ENCODE measurements around the gene RHEB.

DNA sequence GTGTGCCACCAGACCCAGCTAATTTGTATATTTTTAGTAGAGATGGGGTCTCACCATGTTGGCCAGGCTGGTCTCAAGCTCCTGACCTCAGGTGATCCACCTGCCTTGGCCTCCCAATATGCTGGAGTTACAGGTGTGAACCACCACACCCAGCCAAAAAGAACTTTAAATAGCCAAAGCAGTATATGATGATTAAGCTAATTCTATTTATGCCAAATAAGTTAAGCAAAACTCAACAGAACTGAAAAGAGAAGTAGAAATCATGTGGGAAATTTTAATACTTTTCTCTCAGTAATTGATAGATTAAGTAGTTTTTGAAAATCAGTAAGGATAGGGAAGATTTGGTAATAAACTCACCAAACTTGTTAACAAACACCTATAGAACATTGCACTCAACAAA is 24.5 kb upstream of the RHEB start:
- TF ChIP-seq EP300 (conservative IDR thresholded peaks at IDR 0.05; ENCODE audit: poor library complexity, severe bottlenecking), result no peak
- TF ChIP-seq POLR2AphosphoS5 (IDR thresholded peaks at IDR 0.05), result no peak
- no peak for TF ChIP-seq MXI1 (conservative IDR thresholded peaks at IDR 0.05; ENCODE audit: poor library complexity, severe bottlenecking)
- no peak for TF ChIP-seq RAD21 (conservative IDR thresholded peaks at IDR 0.05)
- TF ChIP-seq, protein P1, sequence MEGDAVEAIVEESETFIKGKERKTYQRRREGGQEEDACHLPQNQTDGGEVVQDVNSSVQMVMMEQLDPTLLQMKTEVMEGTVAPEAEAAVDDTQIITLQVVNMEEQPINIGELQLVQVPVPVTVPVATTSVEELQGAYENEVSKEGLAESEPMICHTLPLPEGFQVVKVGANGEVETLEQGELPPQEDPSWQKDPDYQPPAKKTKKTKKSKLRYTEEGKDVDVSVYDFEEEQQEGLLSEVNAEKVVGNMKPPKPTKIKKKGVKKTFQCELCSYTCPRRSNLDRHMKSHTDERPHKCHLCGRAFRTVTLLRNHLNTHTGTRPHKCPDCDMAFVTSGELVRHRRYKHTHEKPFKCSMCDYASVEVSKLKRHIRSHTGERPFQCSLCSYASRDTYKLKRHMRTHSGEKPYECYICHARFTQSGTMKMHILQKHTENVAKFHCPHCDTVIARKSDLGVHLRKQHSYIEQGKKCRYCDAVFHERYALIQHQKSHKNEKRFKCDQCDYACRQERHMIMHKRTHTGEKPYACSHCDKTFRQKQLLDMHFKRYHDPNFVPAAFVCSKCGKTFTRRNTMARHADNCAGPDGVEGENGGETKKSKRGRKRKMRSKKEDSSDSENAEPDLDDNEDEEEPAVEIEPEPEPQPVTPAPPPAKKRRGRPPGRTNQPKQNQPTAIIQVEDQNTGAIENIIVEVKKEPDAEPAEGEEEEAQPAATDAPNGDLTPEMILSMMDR (IDR thresholded peaks at IDR 0.05; ENCODE audit: poor library complexity, severe bottlenecking), result no peak
- TF ChIP-seq, protein P2, sequence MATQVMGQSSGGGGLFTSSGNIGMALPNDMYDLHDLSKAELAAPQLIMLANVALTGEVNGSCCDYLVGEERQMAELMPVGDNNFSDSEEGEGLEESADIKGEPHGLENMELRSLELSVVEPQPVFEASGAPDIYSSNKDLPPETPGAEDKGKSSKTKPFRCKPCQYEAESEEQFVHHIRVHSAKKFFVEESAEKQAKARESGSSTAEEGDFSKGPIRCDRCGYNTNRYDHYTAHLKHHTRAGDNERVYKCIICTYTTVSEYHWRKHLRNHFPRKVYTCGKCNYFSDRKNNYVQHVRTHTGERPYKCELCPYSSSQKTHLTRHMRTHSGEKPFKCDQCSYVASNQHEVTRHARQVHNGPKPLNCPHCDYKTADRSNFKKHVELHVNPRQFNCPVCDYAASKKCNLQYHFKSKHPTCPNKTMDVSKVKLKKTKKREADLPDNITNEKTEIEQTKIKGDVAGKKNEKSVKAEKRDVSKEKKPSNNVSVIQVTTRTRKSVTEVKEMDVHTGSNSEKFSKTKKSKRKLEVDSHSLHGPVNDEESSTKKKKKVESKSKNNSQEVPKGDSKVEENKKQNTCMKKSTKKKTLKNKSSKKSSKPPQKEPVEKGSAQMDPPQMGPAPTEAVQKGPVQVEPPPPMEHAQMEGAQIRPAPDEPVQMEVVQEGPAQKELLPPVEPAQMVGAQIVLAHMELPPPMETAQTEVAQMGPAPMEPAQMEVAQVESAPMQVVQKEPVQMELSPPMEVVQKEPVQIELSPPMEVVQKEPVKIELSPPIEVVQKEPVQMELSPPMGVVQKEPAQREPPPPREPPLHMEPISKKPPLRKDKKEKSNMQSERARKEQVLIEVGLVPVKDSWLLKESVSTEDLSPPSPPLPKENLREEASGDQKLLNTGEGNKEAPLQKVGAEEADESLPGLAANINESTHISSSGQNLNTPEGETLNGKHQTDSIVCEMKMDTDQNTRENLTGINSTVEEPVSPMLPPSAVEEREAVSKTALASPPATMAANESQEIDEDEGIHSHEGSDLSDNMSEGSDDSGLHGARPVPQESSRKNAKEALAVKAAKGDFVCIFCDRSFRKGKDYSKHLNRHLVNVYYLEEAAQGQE (IDR thresholded peaks at IDR 0.05; ENCODE audit: borderline replicate concordance), result no peak
- no peak for TF ChIP-seq EZH2 (IDR thresholded peaks at IDR 0.05; ENCODE audit: borderline replicate concordance, insufficient read depth, low read length, poor library complexity, severe bottlenecking)
- TF ChIP-seq TAF1 (IDR thresholded peaks at IDR 0.05; ENCODE audit: low read depth), result no peak

Measured in neural cell (in vitro differentiated cells).